IgD-negative memory B cell (primary cell): ENCODE measurements around the gene FOXF1. TPM values are rescaled to one million over a fixed set of nuclear protein-coding genes. Genes with fewer than 3 reads are reported as not detected.

Experiments used
- H3K27ac Mint-ChIP-seq, 3 donors: one replicate each; pipeline ENCODE4 v1.8.0; 2020 to 2022; ENCODE audit warnings: mild to moderate bottlenecking in 3 of 3, mixed read lengths in 3 of 3, moderate library complexity in 1 of 3
- H3K27me3 Mint-ChIP-seq: one replicate; pipeline ENCODE4 v1.8.0; 2021; ENCODE audit warnings: mixed read lengths
- H3K36me3 Mint-ChIP-seq: one replicate; pipeline ENCODE4 v1.8.0; 2020; ENCODE audit warnings: mild to moderate bottlenecking, mixed read lengths
- H3K4me1 Mint-ChIP-seq, 3 donors: one replicate each; pipeline ENCODE4 v1.8.0; 2020 to 2022; ENCODE audit warnings: mixed read lengths in 3 of 3, mild to moderate bottlenecking in 1 of 3
- H3K4me3 Mint-ChIP-seq, 4 donors: one replicate each; pipeline ENCODE4 v1.8.0; 2020 to 2022; ENCODE audit warnings: mild to moderate bottlenecking in 4 of 4, mixed read lengths in 4 of 4, moderate library complexity in 3 of 4
- H3K9me3 Mint-ChIP-seq, 3 donors: one replicate each; pipeline ENCODE4 v1.8.0; 2020 to 2021; ENCODE audit warnings: mixed read lengths in 3 of 3, mild to moderate bottlenecking in 1 of 3
- polyA plus RNA-seq: library from polyadenylated mRNA; unstranded; fragments of 300-500 nt; fragmentation: Illumina TruSeq; gene quantifications from one replicate; pipeline ENCODE4 v1.2.3, GENCODE V29; 2021

Gene FOXF1
- polyA plus RNA-seq, 1 donor from 2014 or later, result not detected

- Mint-ChIP-seq H3K27me3 (peaks cover 65% of the 10 kb centered on the region), H3K27ac (peak overlapping the region; percentile 86 to 93 (median 90))
These were observed 4.1 kb upstream of the FOXF1 start for GRCh38 chr16:86505899-86506864.

DNA sequence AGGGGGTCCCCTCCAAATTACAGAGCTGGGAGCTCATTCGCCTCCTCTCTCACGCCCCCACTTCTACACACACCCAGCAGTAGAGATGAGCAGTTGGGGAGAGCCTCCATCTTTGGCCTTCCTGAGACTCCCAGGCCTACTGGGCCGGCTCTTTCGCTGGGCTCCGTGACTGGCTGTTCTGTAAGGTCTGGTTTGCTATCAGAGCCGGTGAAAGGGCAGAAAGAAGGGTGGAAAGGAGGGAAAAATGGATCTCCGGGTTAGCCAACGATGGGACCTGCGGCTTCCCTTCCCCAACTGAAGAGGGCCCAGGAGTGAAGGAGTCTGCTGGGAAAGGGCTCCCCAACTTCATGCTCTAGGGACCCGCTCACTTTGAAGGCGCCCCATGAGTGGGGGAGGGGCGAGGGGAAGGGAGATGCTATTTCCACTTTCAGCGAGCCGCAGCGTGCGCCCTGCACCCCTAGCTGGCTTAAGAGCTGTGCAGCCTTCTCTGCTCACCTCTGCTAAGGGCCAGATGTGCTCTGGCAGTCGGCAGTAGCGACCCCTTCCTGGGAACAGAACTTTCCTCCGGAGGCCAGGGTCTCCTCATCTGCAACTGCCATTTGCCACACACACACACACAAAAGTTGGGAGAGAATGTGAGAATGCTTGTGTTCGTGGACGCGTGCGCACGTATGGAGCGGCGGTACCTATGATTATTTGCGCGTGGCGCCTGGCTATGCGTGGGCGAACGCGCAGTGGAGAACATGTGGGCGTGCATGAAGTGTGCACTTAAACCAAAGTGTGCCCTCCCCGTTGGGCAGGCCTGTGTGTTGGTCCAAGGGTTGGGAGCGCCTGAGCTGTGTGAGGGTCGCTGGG is 2.9 kb upstream of the FOXF1 start:
- Mint-ChIP-seq H3K27ac (peak overlapping the region; percentile 59 to 93 (median 88)), H3K4me1 (peaks cover 10 to 22% (median 16%) of the 10 kb centered on the region in 3 donors), H3K27me3 (peaks cover 60% of the 10 kb centered on the region), H3K36me3 (no peaks in the 10 kb centered on the region), H3K4me3 (peak overlapping the region; percentile 46 to 84 (median 75)), H3K9me3 (peaks cover 0 to 3% (median 0%) of the 10 kb centered on the region in 3 donors)

More at GRCh38 chr16:86505899-86506864, 4.1 kb upstream of the FOXF1 start:
- H3K36me3 Mint-ChIP-seq, result no peaks in the 10 kb centered on the region
- H3K4me3 Mint-ChIP-seq, result peak overlapping the region in 3 of 4 donors; percentile 43 to 84 (median 79)
- peaks cover 9 to 22% (median 16%) of the 10 kb centered on the region in 3 donors for H3K4me1 Mint-ChIP-seq
- H3K9me3 Mint-ChIP-seq, result peaks cover 0 to 3% (median 0%) of the 10 kb centered on the region in 3 donors

GRCh38 chr16:86508028-86508946 is 2.0 kb upstream of the FOXF1 start:
- Mint-ChIP-seq H3K9me3 (peaks cover 0 to 3% (median 0%) of the 10 kb centered on the region in 3 donors), H3K36me3 (no peaks in the 10 kb centered on the region), H3K27me3 (peaks cover 62% of the 10 kb centered on the region), H3K4me3 (peak overlapping the region in 3 of 4 donors; percentile 81 to 93 (median 84)), H3K27ac (peak overlapping the region; percentile 59 to 97 (median 93)), H3K4me1 (peaks cover 10 to 22% (median 16%) of the 10 kb centered on the region in 3 donors)

- H3K27ac Mint-ChIP-seq, result peak overlapping the region; percentile 69 to 97 (median 88)
- H3K9me3 Mint-ChIP-seq, result peaks cover 0 to 3% (median 0%) of the 10 kb centered on the region in 3 donors
- H3K27me3 Mint-ChIP-seq, result peaks cover 64% of the 10 kb centered on the region
- peak overlapping the region; percentile 80 to 94 (median 88) for H3K4me3 Mint-ChIP-seq
- H3K4me1 Mint-ChIP-seq, result peaks cover 10 to 22% (median 18%) of the 10 kb centered on the region in 3 donors
- no peaks in the 10 kb centered on the region for H3K36me3 Mint-ChIP-seq
These were observed 1.2 kb upstream of the FOXF1 start for GRCh38 chr16:86508947-86509758.

- Mint-ChIP-seq H3K4me1 (peaks cover 8 to 22% (median 18%) of the 10 kb centered on the region in 3 donors), H3K36me3 (no peaks in the 10 kb centered on the region), H3K4me3 (peak overlapping the region; percentile 80 to 94 (median 88)), H3K27me3 (peaks cover 61% of the 10 kb centered on the region), H3K9me3 (peaks cover 0 to 3% (median 0%) of the 10 kb centered on the region in 3 donors), H3K27ac (no peak overlapping the region)
These were observed 415 bp upstream of the FOXF1 start for GRCh38 chr16:86509759-86510464.

DNA sequence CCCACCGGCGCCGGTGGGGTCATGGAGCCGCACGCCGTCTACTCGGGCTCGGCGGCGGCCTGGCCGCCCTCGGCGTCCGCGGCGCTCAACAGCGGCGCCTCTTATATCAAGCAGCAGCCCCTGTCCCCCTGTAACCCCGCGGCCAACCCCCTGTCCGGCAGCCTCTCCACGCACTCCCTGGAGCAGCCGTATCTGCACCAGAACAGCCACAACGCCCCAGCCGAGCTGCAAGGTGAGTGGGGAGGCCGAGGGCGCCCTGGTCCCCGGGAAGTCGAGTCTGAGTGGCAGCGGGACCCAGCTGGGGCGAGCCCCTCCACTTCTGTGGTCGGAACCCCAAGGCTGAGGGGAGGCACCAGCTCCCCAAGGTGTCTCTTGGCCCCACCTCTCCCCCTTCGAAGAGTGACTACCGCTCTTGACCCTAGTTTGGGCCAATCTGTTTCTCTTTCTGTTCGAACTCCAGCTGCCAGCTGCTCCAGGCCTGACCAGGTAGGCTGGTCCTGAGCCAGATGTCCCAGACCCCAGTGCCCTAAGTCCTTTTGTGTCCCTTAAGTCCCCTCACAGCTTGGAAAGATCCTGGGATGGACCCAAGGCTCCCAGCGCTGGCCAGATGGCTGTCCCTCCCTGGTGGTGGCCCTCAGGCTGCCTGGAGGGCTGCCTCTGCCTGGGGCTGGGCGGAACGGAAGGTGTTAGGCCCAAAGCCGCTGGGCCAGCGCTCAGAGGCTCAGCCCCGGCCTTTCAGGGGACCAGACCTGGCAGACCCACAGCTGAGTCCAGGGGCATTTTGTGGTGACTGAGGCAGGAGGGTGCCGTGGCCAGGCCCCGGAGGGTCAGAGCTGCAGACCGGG is 1.2 kb downstream of the FOXF1 start:
- Mint-ChIP-seq H3K9me3 (peaks cover 0 to 3% (median 0%) of the 10 kb centered on the region in 3 donors), H3K4me3 (peak overlapping the region in 3 of 4 donors; percentile 52 to 80 (median 76)), H3K27me3 (peaks cover 54% of the 10 kb centered on the region), H3K4me1 (peaks cover 5 to 14% (median 11%) of the 10 kb centered on the region in 3 donors), H3K36me3 (no peaks in the 10 kb centered on the region), H3K27ac (peak overlapping the region in 1 of 3 donors; percentile 39)

DNA sequence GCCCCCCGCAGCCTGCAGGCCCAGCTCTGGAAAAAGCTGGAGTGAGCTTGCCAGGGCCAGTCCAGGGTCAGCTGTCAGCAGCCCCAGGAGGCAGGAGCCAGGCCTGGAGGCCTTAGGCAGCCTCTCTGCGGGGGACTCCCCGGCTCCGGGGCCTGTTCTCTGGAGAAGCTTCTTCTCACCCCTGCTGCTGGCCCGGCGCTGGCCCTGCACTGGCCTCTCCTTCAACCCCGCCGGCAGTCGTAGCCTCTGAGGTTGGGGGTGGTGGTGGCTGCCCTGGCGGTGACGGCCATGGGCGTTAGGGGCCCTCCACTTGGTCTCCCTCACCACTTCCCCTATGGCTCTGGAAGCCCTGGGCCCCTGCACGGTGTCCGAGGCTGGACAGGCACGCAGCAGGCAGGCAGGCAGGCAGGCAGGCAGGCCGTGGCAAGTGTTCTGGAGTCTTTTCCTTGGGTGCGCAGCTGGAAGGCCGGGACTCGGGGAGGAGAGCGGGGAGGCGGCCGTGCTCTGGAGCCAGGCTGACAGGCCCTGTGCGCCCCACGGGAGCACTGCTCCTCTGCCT is 2.1 kb downstream of the FOXF1 start:
- Mint-ChIP-seq H3K27ac (peak overlapping the region in 2 of 3 donors; percentile 69 to 74), H3K36me3 (no peaks in the 10 kb centered on the region), H3K27me3 (peaks cover 52% of the 10 kb centered on the region), H3K4me3 (peak overlapping the region in 1 of 4 donors; percentile 32), H3K4me1 (peaks cover 5 to 11% (median 10%) of the 10 kb centered on the region in 3 donors), H3K9me3 (peaks cover 0 to 3% (median 0%) of the 10 kb centered on the region in 3 donors)

DNA sequence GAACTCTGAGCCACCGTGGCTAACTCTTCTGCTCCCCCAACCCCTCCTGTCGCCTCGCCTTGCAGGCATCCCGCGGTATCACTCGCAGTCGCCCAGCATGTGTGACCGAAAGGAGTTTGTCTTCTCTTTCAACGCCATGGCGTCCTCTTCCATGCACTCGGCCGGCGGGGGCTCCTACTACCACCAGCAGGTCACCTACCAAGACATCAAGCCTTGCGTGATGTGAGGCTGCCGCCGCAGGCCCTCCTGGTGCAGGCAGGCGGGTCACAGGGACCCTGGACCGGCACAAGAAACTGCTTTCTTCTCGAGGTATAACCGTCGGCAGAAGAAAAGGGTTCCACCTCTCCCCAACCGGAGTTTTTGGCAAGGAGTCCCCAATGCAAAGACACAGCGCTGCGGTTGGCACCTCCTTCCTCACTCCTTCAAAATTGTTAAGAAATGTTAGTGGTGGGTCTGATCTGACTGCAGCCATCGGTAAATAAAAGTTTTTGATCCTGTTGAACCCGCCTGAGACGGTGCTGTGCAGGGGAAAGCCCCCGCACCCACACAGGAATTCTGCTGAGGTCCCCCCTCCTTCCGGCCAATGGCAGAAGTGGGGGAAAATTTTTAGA is 2.6 kb downstream of the FOXF1 start:
- H3K27ac Mint-ChIP-seq, result peak overlapping the region in 2 of 3 donors; percentile 69 to 74
- peaks cover 52% of the 10 kb centered on the region for H3K27me3 Mint-ChIP-seq
- H3K4me1 Mint-ChIP-seq, result peaks cover 5 to 6% (median 6%) of the 10 kb centered on the region in 3 donors
- H3K4me3 Mint-ChIP-seq, result peak overlapping the region in 2 of 4 donors; percentile 32 to 77
- no peaks in the 10 kb centered on the region for H3K36me3 Mint-ChIP-seq
- H3K9me3 Mint-ChIP-seq, result peaks cover 0 to 1% (median 0%) of the 10 kb centered on the region in 3 donors

DNA sequence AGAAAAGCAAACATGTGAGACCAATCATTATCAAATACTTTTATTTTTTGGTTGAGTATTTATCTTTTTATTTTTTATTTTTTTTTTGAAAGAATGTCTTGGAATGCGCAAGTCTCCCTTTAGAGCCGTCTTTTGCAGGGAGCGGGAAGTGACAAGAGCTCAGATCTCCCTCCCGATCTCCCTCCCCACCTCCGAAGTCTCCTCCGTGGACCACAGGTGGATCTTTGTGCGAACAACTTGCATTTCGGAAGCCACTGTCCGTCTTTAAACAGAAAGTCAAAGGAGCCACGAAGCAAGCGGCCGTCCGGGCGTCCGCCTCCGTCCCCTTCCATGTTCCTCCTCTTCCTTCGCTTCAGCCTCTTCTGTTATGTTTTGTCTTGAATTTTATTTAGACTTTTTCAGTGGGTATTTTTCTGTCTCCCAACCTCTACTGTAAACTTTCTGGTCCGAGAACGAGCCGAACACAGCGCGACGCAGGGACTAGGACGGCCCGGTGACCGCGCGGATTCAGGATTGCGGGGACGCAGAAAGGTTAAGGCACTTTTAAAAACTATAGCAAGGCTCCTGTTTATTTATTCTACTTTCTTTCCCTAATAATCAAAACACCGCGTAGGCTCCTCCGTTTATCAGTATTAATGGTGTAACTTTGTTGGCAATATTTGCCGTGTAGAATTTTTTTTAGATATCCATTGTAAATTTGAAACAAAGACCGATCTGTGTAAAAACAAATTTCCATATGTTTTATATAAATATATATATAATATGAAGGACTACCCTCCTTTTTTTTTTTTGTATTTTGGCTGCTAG is 3.3 kb downstream of the FOXF1 start:
- Mint-ChIP-seq H3K27me3 (peaks cover 56% of the 10 kb centered on the region), H3K4me3 (peak overlapping the region; percentile 46 to 77 (median 53)), H3K4me1 (peaks cover 5 to 6% (median 6%) of the 10 kb centered on the region in 3 donors), H3K27ac (peak overlapping the region; percentile 31 to 74 (median 69)), H3K36me3 (no peaks in the 10 kb centered on the region), H3K9me3 (peaks cover 0 to 1% (median 0%) of the 10 kb centered on the region in 3 donors)

- Mint-ChIP-seq H3K27ac (peak overlapping the region; percentile 31 to 87 (median 50)), H3K4me3 (peak overlapping the region in 1 of 4 donors; percentile 55), H3K9me3 (no peaks in the 10 kb centered on the region), H3K36me3 (no peaks in the 10 kb centered on the region), H3K27me3 (peaks cover 62% of the 10 kb centered on the region), H3K4me1 (peaks cover 0 to 2% (median 1%) of the 10 kb centered on the region in 3 donors)
These were observed 4.4 kb downstream of the FOXF1 start for GRCh38 chr16:86514481-86515376.
